Fibroblast of villous mesenchyme (primary cell): Measurements from ENCODE around the gene ABCC10. TPM values are rescaled to one million over a fixed set of nuclear protein-coding genes. Genes with fewer than 3 reads are reported as not detected.

ENCODE experiments used
- DNase-seq: peaks from one replicate; pipeline ENCODE4 v3.0.0-alpha.2; 2010; ENCODE audit warnings: low read depth
- H3K4me3 ChIP-seq: 2 replicates; pipeline ENCODE4 v1.5.1; 2011; ENCODE audit warnings: low read depth, mild to moderate bottlenecking, low read length
- CTCF ChIP-seq: IDR thresholded peaks from 2 replicates; pipeline ENCODE4 v1.5.1; 2012; ENCODE audit warnings: low read depth, mild to moderate bottlenecking, low read length; ENCODE audit not compliant: insufficient read depth
- total RNA-seq: library from RNA; depleted of rRNA; stranded (reverse); fragments of >200 nt; gene quantifications from 2 replicates; pipeline ENCODE4 v1.2.3, GENCODE V29; 2012

ABCC10 gene
- total RNA-seq, 1 donor: 31.1 TPM

GRCh38 chr6:43476746-43477145 is 49.4 kb downstream of the ABCC10 start:
- H3K4me3 ChIP-seq: peak overlapping the region; percentile 80
- no peak for TF ChIP-seq CTCF
- no peak for DNase-seq

GRCh38 chr6:43477235-43478007 is 50.1 kb downstream of the ABCC10 start, which contains the start of gene TJAP1:
TJAP1 (plus strand) TSS chr6:43477570; CDS start chr6:43499002, 21,432 bp downstream.
- peak; percentile 76 for DNase-seq
- TF ChIP-seq CTCF: no peak
- peak within 1 kb of the TSS; percentile 80 for H3K4me3 ChIP-seq

GRCh38 chr6:43478008-43478372 is 50.6 kb downstream of the ABCC10 start:
- TF ChIP-seq CTCF: no peak
- peak overlapping the region; percentile 80 for H3K4me3 ChIP-seq

GRCh38 chr6:43481075-43481474 is 53.7 kb downstream of the ABCC10 start:
- TF ChIP-seq CTCF: no peak
- no peak overlapping the region for H3K4me3 ChIP-seq
- no peak for DNase-seq

More at GRCh38 chr6:43478008-43478372, 50.6 kb downstream of the ABCC10 start:
- DNase-seq: no peak

- DNase-seq: no peak
- no peak for TF ChIP-seq CTCF
- no peak overlapping the region for H3K4me3 ChIP-seq
These were observed 54.4 kb downstream of the ABCC10 start for GRCh38 chr6:43481591-43482236.

- DNase-seq: no peak
- H3K4me3 ChIP-seq: no peak overlapping the region
- TF ChIP-seq CTCF: no peak
These were observed 61.4 kb downstream of the ABCC10 start for GRCh38 chr6:43488667-43489276.
